Stimulated activated naive CD8-positive, alpha-beta T cell treated with anti-CD3 and anti-CD28 coated beads, Interleukin-15, amount 100 ng/mL, for 72 hours (primary cell): ENCODE results near the gene NISCH.

Experiments used
- ATAC-seq: fragments of 150-1000 bp; cut with Tn5 transposase; 2 replicates; pipeline ENCODE4 v1.10.0; 2021; ENCODE audit warnings: mild to moderate bottlenecking, moderate library complexity
- DNase-seq, 2 donors: peaks; one replicate each; pipeline ENCODE4 v3.0.0; 2021 to 2022
- H3K27ac Mint-ChIP-seq, 2 donors: one replicate each; pipeline ENCODE4 v1.8.0; 2022; ENCODE audit warnings: mild to moderate bottlenecking in 2 of 2, mixed read lengths in 2 of 2, moderate library complexity in 2 of 2
- H3K27me3 Mint-ChIP-seq: one replicate; pipeline ENCODE4 v1.8.0; 2022; ENCODE audit warnings: mixed read lengths
- H3K4me1 Mint-ChIP-seq: one replicate; pipeline ENCODE4 v1.8.0; 2022; ENCODE audit warnings: mild to moderate bottlenecking, mixed read lengths
- H3K4me3 Mint-ChIP-seq, 2 donors: one replicate each; pipeline ENCODE4 v1.8.0; 2022; ENCODE audit warnings: mild to moderate bottlenecking in 2 of 2, mixed read lengths in 2 of 2, moderate library complexity in 1 of 2
- H3K9me3 Mint-ChIP-seq, 2 donors: one replicate each; pipeline ENCODE4 v1.8.0; 2022; ENCODE audit warnings: mixed read lengths in 2 of 2

NISCH gene

DNA sequence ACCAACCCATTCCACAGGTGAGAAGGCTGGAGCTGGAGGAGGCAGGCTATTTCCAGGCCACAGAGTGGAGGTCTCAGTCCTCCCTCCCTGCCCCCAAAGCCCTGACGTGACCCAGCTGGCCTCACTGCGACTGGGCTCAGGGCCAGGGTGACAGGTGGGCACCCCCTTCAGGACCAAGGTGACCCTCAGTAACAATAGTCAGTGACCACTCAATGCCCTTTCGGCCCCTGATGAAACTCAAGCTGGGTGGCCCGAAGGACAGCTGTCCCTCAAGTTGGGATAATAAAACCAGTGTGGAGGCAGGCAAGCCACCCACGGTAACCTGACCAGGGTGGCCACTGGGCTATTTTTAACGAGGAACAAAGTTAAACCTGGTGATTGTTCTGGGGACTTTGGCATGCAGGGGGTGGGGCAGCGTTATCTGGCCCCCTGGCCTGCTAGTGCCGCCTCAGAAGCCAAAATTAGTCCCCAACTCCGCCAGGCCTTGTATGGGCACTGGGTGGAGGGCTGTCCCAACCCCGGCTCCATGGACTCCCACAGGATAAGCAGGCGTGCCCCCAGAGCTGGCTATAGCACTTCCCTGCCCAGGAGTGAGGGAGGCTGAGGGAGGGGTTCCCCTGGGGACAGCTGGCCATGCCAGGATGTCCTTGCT, 2.7 kb upstream of the NISCH start:
- DNase-seq (no peak), ATAC-seq (no peak)
- Mint-ChIP-seq H3K4me3 (no peak overlapping the region), H3K27ac (peak overlapping the region in 1 of 2 donors; percentile 55), H3K27me3 (no peaks in the 10 kb centered on the region), H3K4me1 (peaks cover 43% of the 10 kb centered on the region), H3K9me3 (no peaks in the 10 kb centered on the region)

DNA sequence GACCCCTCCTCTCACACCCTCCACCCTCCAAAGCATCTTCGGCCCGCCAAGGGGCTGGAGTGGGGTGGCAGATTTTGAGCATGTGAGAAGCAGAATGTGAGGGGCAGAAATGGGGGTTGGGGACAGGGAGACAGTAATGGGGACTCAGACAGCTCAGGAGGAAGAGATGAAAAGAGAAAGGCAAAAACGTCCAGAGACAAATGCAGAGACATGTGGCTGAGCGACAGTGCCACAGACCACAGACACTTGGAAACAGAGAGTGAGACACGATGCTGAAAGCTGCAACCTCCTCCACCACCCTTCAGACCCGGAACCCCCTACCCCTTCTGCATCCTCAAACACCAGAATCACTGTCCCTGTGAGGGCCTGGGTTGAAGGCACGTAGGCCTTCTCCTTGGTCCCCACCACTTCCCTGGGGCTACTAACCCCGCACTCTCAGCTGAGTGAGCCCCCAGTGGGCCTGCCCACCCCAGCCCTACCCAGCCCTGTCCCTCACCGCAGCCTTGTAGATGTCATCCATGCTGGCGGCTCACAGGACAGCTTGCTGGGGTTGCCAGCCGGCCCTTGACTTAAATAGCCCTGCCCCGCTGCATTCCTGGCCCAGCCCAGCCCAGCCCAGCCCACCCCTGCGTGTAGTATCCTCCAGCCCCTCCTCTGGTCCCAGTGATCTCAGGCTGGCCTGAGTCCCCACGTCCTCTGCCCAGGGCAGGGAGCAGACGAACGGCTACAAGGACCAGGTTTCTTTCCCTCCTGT, 1.7 kb upstream of the NISCH start, which contains the start of gene TNNC1:
Gene TNNC1 (minus strand): TSS at position 546 of the 754 bp plus-strand sequence. CDS start 26 bp downstream, at position 520.
- H3K9me3 Mint-ChIP-seq: no peaks in the 10 kb centered on the region
- H3K4me3 Mint-ChIP-seq: peak within 1 kb of the TSS; percentile 94 to 95
- DNase-seq: no peak
- peaks cover 44% of the 10 kb centered on the region for H3K4me1 Mint-ChIP-seq
- peak within 1 kb of the TSS; percentile 99 to 100 for H3K27ac Mint-ChIP-seq
- no peaks in the 10 kb centered on the region for H3K27me3 Mint-ChIP-seq
- no peak for ATAC-seq

GRCh38 chr3:52454250-52454937, 1.0 kb upstream of the NISCH start:
- Mint-ChIP-seq H3K27me3 (no peaks in the 10 kb centered on the region), H3K9me3 (no peaks in the 10 kb centered on the region), H3K4me1 (peaks cover 44% of the 10 kb centered on the region), H3K27ac (peak overlapping the region; percentile 99 to 100), H3K4me3 (peak overlapping the region; percentile 94 to 95)
- ATAC-seq (no peak), DNase-seq (no peak)

DNA sequence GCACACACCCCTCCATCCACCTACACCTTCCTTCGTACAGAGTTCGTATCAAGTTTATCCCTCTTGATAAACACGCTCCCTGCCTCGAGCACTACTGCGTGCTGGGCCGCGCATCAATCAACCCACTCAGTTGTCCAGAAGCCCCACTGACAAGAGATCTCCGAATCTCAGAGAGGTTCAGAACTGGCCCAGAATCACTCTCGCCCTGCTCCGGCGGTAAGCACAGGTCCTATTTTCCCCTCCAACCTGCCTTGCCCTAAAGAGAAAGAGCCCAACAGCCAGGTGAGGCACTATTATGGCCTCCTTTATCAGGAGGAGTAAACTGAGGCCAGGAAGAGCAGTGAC, 494 bp upstream of the NISCH start:
- Mint-ChIP-seq H3K9me3 (no peaks in the 10 kb centered on the region), H3K27ac (peak overlapping the region; percentile 99 to 100), H3K4me1 (peaks cover 44% of the 10 kb centered on the region), H3K27me3 (no peaks in the 10 kb centered on the region), H3K4me3 (peak overlapping the region; percentile 94 to 95)
- peak; percentile 13 for ATAC-seq
- DNase-seq: no peak

GRCh38 chr3:52456169-52456799, 880 bp downstream of the NISCH start:
- Mint-ChIP-seq H3K9me3 (no peaks in the 10 kb centered on the region), H3K4me1 (peaks cover 44% of the 10 kb centered on the region), H3K4me3 (peak overlapping the region; percentile 94 to 95), H3K27me3 (no peaks in the 10 kb centered on the region), H3K27ac (peak overlapping the region; percentile 99 to 100)
- ATAC-seq (no peak), DNase-seq (no peak)

- peak overlapping the region; percentile 64 to 100 for H3K27ac Mint-ChIP-seq
- peaks cover 44% of the 10 kb centered on the region for H3K4me1 Mint-ChIP-seq
- ATAC-seq: no peak
- H3K9me3 Mint-ChIP-seq: no peaks in the 10 kb centered on the region
- no peaks in the 10 kb centered on the region for H3K27me3 Mint-ChIP-seq
- H3K4me3 Mint-ChIP-seq: peak overlapping the region; percentile 94 to 95
- DNase-seq: no peak
Observed at GRCh38 chr3:52456800-52457183, 1.4 kb downstream of the NISCH start.

- peak overlapping the region in 1 of 2 donors; percentile 67 for H3K27ac Mint-ChIP-seq
- no peak overlapping the region for H3K4me3 Mint-ChIP-seq
- H3K4me1 Mint-ChIP-seq: peaks cover 46% of the 10 kb centered on the region
- no peak for ATAC-seq
- H3K27me3 Mint-ChIP-seq: no peaks in the 10 kb centered on the region
- no peak for DNase-seq
- no peaks in the 10 kb centered on the region for H3K9me3 Mint-ChIP-seq
Observed at GRCh38 chr3:52458031-52458760, 2.8 kb downstream of the NISCH start.

DNA sequence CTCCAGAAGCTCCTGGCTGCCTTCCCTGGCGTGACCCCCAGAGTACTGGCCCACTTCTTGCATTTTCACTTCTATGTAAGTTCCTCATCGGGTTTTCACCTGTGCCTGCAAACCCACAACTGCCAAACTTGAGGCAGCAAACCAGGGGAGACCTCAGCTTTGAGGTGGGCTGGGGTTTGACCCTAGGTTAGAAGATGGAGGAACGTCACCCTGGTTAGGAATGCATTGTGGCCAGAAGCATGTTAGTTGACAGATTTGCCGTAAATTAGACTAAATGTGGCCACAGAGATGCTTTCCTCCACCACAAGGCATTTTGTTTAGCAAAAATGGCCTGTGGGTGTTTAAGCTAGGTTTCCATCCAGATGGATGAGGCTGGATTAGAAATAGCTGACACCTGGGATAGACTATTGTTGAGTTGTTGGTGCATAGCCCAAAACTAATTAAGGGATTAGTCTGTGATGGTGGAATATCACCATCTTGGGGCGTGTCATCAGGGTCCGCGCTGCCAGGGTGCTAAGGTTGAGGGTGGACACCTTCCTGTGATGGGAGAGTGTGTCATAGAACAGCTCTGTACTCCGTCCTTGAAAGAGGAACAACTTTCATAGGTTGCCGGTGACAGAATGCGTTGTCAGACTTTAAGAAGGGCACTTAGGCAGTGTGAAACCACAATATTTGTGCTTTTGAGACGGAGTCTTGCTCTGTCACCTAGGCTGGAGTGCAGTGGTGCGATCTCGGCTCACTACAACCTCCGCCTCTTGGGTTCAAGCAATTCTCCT, 3.6 kb downstream of the NISCH start:
- DNase-seq (no peak), ATAC-seq (no peak)
- H3K4me1 Mint-ChIP-seq: peaks cover 41% of the 10 kb centered on the region
- H3K27me3 Mint-ChIP-seq: no peaks in the 10 kb centered on the region
- H3K9me3 Mint-ChIP-seq: no peaks in the 10 kb centered on the region
- H3K27ac Mint-ChIP-seq: no peak overlapping the region
- no peak overlapping the region for H3K4me3 Mint-ChIP-seq

DNA sequence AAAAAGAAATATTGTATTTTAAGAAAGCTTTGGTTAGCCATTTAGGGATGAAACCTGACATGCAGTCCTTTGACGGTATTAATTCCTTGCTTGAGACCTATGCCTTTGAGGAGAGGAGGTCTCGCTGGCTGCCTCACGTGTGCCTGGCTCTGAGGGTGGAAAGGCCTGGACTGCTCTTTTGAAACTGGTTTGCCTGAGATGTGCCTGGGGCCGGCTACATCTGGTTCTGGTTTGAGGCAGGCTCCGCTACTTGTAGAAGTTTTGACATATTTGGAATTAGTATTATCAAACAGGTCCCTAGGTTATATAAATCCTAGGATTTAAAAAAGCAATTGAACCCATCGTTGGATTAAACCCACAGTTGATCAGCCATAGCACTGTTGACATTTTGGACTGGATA, 6.5 kb downstream of the NISCH start:
- H3K9me3 Mint-ChIP-seq: no peaks in the 10 kb centered on the region
- H3K4me3 Mint-ChIP-seq: no peak overlapping the region
- ATAC-seq: no peak
- H3K27me3 Mint-ChIP-seq: no peaks in the 10 kb centered on the region
- peak overlapping the region in 1 of 2 donors; percentile 27 for H3K27ac Mint-ChIP-seq
- no peak for DNase-seq
- peaks cover 16% of the 10 kb centered on the region for H3K4me1 Mint-ChIP-seq

DNA sequence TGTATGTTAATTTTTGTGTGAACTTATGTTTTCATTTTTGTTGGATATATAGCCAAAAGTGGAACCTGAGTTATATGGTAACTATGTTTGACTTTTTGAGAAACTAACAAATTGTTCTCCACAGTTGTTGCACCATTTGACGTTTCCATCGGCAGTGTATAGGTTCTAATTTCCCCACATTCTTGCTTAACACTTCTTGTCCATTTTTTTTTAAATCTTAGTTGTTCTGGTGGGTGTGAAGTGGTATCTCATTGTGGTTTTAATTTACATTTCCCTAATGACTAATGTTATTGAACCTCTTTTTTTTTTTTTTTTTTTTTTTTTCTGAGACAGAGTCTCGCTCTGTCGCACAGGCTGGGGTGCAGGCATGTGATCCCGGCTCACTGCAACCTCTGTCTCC, 8.0 kb downstream of the NISCH start:
- no peak overlapping the region for H3K4me3 Mint-ChIP-seq
- ATAC-seq: no peak
- no peak for DNase-seq
- H3K9me3 Mint-ChIP-seq: no peaks in the 10 kb centered on the region
- H3K27ac Mint-ChIP-seq: no peak overlapping the region
- no peaks in the 10 kb centered on the region for H3K27me3 Mint-ChIP-seq
- H3K4me1 Mint-ChIP-seq: peaks cover 10% of the 10 kb centered on the region

DNA sequence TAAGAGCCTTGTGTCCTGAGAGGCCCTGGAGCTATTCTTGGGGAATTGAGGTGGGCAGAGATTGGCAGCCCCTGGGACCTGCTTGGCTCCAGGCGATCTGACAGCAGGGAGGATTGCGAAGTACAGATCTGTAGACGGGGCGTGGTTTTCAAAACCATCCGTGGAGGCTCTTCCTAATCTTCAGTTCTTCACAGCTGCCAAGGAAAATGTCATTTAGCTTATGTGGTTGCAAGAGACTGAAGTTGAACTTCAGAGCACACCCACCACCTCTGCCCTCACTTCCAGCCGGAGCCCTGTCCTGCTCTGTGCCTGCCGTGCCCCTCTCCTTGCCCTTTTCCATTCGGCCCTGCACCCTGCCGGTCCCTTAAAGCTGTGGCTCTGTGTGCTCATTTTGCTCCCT, 12.9 kb downstream of the NISCH start:
- DNase-seq: no peak
- peaks cover 8% of the 10 kb centered on the region for H3K4me1 Mint-ChIP-seq
- H3K9me3 Mint-ChIP-seq: no peaks in the 10 kb centered on the region
- no peak overlapping the region for H3K4me3 Mint-ChIP-seq
- ATAC-seq: no peak
- no peaks in the 10 kb centered on the region for H3K27me3 Mint-ChIP-seq
- no peak overlapping the region for H3K27ac Mint-ChIP-seq

GRCh38 chr3:52469001-52469400, 13.6 kb downstream of the NISCH start:
- H3K27ac Mint-ChIP-seq: no peak overlapping the region

GRCh38 chr3:52470920-52471319, 15.5 kb downstream of the NISCH start:
- ATAC-seq (no peak), DNase-seq (no peak)
- no peaks in the 10 kb centered on the region for H3K27me3 Mint-ChIP-seq
- H3K9me3 Mint-ChIP-seq: no peaks in the 10 kb centered on the region
- H3K4me3 Mint-ChIP-seq: no peak overlapping the region
- H3K27ac Mint-ChIP-seq: no peak overlapping the region
- H3K4me1 Mint-ChIP-seq: peaks cover 7% of the 10 kb centered on the region

More at GRCh38 chr3:52469001-52469400, 13.6 kb downstream of the NISCH start:
- ATAC-seq: no peak
- H3K27me3 Mint-ChIP-seq: no peaks in the 10 kb centered on the region
- H3K4me1 Mint-ChIP-seq: peaks cover 7% of the 10 kb centered on the region
- no peak for DNase-seq
- H3K9me3 Mint-ChIP-seq: no peaks in the 10 kb centered on the region
- H3K4me3 Mint-ChIP-seq: no peak overlapping the region

- no peak for DNase-seq
- no peaks in the 10 kb centered on the region for H3K9me3 Mint-ChIP-seq
Observed at GRCh38 chr3:52471371-52472238, 16.2 kb downstream of the NISCH start.

More at GRCh38 chr3:52471371-52472238, 16.2 kb downstream of the NISCH start:
- H3K27ac Mint-ChIP-seq: no peak overlapping the region
- no peak overlapping the region for H3K4me3 Mint-ChIP-seq
- no peaks in the 10 kb centered on the region for H3K27me3 Mint-ChIP-seq
- H3K4me1 Mint-ChIP-seq: peaks cover 7% of the 10 kb centered on the region
- ATAC-seq: peak; percentile 52
